ENCODE data around the gene TRAK2. TPM values are rescaled to one million over a fixed set of nuclear protein-coding genes. Genes with fewer than 3 reads are reported as not detected.
A peak's percentile ranks its signal among the peaks of the same experiment; 100 is the strongest.

Gene TRAK2
- polyA plus RNA-seq, 1 of the 3 experiments (the other 2 are of a cell fraction): 10.4 TPM

GRCh38 chr2:201458381-201458780 lies 7.1 kb upstream of the TRAK2 start:
- Histone ChIP-seq H3K9ac (no peak overlapping the region), H3F3A (replicated peaks; ENCODE audit: insufficient read depth) (no peaks in the 10 kb centered on the region), H3K79me2 (ENCODE audit: insufficient read depth) (peaks cover under 1% of the 10 kb centered on the region; the same call in 1 of the 2 replicates), H2AFZ (ENCODE audit: low read depth) (no peak overlapping the region), H3K36me3 (replicated peaks in 1 of 2; ENCODE audit: control insufficient read depth in 1 of 2, insufficient read depth in 2 of 2, low read length in 1 of 2) (peaks cover 41 to 53% of the 10 kb centered on the region in 2 experiments), H3K27ac (ENCODE audit: low read depth in 2 of 2, low read length in 1 of 2) (no peak overlapping the region), H3K9me2 (no peaks in the 10 kb centered on the region), H3K27me3 (ENCODE audit: insufficient read depth) (no peaks in the 10 kb centered on the region), H3K4me2 (no peak overlapping the region), H3K9me3 (no peaks in the 10 kb centered on the region), H3K4me3 (ENCODE audit: low read depth in 2 of 2, low read length in 1 of 2) (no peak overlapping the region), H4K20me1 (ENCODE audit: insufficient read depth) (no peaks in the 10 kb centered on the region), H3K4me1 (ENCODE audit: control insufficient read depth in 1 of 2, insufficient read depth in 2 of 2, low read depth in 1 of 2, low read length in 1 of 2) (no peaks in the 10 kb centered on the region)
- ChIA-PET POLR2A (no interaction called here), CTCF (no interaction called here)
- DNase-seq: no peak
- no peak for TF ChIP-seq ELF1 (IDR thresholded peaks at IDR 0.05)
- TF ChIP-seq, protein P1, sequence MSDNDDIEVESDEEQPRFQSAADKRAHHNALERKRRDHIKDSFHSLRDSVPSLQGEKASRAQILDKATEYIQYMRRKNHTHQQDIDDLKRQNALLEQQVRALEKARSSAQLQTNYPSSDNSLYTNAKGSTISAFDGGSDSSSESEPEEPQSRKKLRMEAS (IDR thresholded peaks at IDR 0.05; ENCODE audit: low read depth): no peak
- TF ChIP-seq SIN3A (IDR thresholded peaks at IDR 0.05; ENCODE audit: borderline replicate concordance, low read depth, low read length): no peak
- no peak for TF ChIP-seq EZH2phosphoT487 (IDR thresholded peaks at IDR 0.05; ENCODE audit: borderline replicate concordance, low read depth)
- no peak for TF ChIP-seq NRF1 (IDR thresholded peaks at IDR 0.05; ENCODE audit: low read depth, low read length)

DNA sequence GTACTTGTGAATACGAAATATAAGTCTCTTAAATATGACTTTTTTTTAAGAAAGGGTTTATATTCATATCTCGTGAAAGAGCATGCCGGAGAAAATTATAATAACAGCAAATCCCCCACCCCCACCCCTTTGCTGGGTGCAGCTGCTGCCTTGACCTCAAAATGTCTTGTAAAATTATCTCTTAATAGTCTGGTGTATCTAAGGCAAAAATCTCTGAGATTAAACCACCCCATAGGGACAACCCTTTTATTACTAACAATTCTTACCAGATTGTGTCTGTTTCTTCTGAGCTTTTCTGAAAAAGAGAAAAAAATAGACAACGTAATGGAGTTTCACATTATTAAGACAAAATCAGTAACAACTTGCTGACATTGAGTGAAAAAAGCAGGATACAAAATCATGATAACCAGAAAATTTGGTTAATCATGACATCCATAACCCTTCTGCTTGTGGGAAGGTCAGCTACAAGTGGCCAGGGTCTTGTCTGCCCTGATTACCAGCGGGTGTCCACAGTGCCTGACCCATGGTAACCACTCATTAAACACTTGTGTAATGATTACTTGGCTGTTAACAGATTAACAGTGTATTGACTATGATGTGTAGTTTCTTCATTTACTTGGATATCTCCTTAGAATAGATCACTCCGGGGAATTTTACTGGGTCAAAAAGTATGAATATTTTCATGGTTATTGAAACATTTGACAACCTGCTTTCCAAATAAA lies 1.8 kb upstream of the TRAK2 start:
- no peak overlapping the region for H2AFZ ChIP-seq (ENCODE audit: low read depth)
- peaks cover 4 to 13% of the 10 kb centered on the region in 2 experiments; a peak in 3 of 4 replicates for H3K4me1 ChIP-seq (ENCODE audit: control insufficient read depth in 1 of 2, insufficient read depth in 2 of 2, low read depth in 1 of 2, low read length in 1 of 2)
- H3K9ac ChIP-seq: no peak overlapping the region
- 92% methylated on average over 6 of the region's 6 CpGs for WGBS (ENCODE audit: low lambda C conversion rate)
- no peak for DNase-seq
- peaks cover 44% of the 10 kb centered on the region for H3K79me2 ChIP-seq (ENCODE audit: insufficient read depth)
- peak overlapping the region; percentile 80 for H3K4me2 ChIP-seq
- H3K27ac ChIP-seq (ENCODE audit: low read depth in 2 of 2, low read length in 1 of 2): no peak overlapping the region
- peak overlapping the region; percentile 95 to 98; a peak in 2 of 4 replicates for H3K4me3 ChIP-seq (ENCODE audit: low read depth in 2 of 2, low read length in 1 of 2)
- H3K27me3 ChIP-seq (ENCODE audit: insufficient read depth): no peaks in the 10 kb centered on the region
- H3K36me3 ChIP-seq (replicated peaks in 1 of 2; ENCODE audit: control insufficient read depth in 1 of 2, insufficient read depth in 2 of 2, low read length in 1 of 2): peaks cover 19 to 20% of the 10 kb centered on the region in 2 experiments
- ChIA-PET CTCF (interaction anchor here (0.6 to 3.7 kb wide), 7 partner anchors 8 to 44 kb away, joined by 3 to 16 read pairs (median 3); no protein-coding TSS in a partner anchor), POLR2A (no interaction called here)
- no peaks in the 10 kb centered on the region for H3K9me2 ChIP-seq
- H4K20me1 ChIP-seq (ENCODE audit: insufficient read depth): no peaks in the 10 kb centered on the region
- no peaks in the 10 kb centered on the region for H3K9me3 ChIP-seq
- H3F3A ChIP-seq (replicated peaks; ENCODE audit: insufficient read depth): peaks cover 4% of the 10 kb centered on the region
- no peak for TF ChIP-seq CTCF (IDR thresholded peaks at IDR 0.05)
- TF ChIP-seq, protein P2, sequence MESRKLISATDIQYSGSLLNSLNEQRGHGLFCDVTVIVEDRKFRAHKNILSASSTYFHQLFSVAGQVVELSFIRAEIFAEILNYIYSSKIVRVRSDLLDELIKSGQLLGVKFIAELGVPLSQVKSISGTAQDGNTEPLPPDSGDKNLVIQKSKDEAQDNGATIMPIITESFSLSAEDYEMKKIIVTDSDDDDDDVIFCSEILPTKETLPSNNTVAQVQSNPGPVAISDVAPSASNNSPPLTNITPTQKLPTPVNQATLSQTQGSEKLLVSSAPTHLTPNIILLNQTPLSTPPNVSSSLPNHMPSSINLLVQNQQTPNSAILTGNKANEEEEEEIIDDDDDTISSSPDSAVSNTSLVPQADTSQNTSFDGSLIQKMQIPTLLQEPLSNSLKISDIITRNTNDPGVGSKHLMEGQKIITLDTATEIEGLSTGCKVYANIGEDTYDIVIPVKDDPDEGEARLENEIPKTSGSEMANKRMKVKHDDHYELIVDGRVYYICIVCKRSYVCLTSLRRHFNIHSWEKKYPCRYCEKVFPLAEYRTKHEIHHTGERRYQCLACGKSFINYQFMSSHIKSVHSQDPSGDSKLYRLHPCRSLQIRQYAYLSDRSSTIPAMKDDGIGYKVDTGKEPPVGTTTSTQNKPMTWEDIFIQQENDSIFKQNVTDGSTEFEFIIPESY (IDR thresholded peaks at IDR 0.05; ENCODE audit: borderline replicate concordance, low read depth): no peak
- no peak for TF ChIP-seq REST (IDR thresholded peaks at IDR 0.05; ENCODE audit: low read depth, low read length)
- TF ChIP-seq, protein P3, sequence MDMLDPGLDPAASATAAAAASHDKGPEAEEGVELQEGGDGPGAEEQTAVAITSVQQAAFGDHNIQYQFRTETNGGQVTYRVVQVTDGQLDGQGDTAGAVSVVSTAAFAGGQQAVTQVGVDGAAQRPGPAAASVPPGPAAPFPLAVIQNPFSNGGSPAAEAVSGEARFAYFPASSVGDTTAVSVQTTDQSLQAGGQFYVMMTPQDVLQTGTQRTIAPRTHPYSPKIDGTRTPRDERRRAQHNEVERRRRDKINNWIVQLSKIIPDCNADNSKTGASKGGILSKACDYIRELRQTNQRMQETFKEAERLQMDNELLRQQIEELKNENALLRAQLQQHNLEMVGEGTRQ (IDR thresholded peaks at IDR 0.05; ENCODE audit: borderline replicate concordance, low read depth, low read length): no peak
- no peak for TF ChIP-seq EP300 (IDR thresholded peaks at IDR 0.05; ENCODE audit: borderline replicate concordance in 1 of 2, low read depth in 1 of 2, low read length in 1 of 2)
- TF ChIP-seq ELF1 (IDR thresholded peaks at IDR 0.05): no peak
- no peak for TF ChIP-seq NFIC (IDR thresholded peaks at IDR 0.05; ENCODE audit: borderline replicate concordance)
- no peak for TF ChIP-seq FOXJ3 (CRISPR knock-in tag; IDR thresholded peaks at IDR 0.05)
- TF ChIP-seq NRF1 (IDR thresholded peaks at IDR 0.05; ENCODE audit: low read depth, low read length): no peak
- TF ChIP-seq, protein P4, sequence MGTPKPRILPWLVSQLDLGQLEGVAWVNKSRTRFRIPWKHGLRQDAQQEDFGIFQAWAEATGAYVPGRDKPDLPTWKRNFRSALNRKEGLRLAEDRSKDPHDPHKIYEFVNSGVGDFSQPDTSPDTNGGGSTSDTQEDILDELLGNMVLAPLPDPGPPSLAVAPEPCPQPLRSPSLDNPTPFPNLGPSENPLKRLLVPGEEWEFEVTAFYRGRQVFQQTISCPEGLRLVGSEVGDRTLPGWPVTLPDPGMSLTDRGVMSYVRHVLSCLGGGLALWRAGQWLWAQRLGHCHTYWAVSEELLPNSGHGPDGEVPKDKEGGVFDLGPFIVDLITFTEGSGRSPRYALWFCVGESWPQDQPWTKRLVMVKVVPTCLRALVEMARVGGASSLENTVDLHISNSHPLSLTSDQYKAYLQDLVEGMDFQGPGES (IDR thresholded peaks at IDR 0.05; ENCODE audit: low read depth, low read length): no peak
- no peak for TF ChIP-seq FOSL2 (IDR thresholded peaks at IDR 0.05; ENCODE audit: borderline replicate concordance, low read depth)
- TF ChIP-seq POLR2AphosphoS5 (IDR thresholded peaks at IDR 0.05; ENCODE audit: low read depth, low read length): no peak
